ENCODE results near the gene SEMA5A. TPM values are rescaled to one million over a fixed set of nuclear protein-coding genes. Genes with fewer than 3 reads are reported as not detected.

Gene SEMA5A
- total RNA-seq, 4 donors from 2014 or later = 15.0 to 81.0 (median 52.9) TPM

GRCh38 chr5:9335269-9335668 lies 210.6 kb downstream of the SEMA5A start:
- Histone ChIP-seq H3K27me3 (no peaks in the 10 kb centered on the region), H3K27ac (no peak overlapping the region), H3K36me3 (no peaks in the 10 kb centered on the region), H3K9me3 (no peaks in the 10 kb centered on the region), H3K4me1 (no peaks in the 10 kb centered on the region), H3K4me3 (no peak overlapping the region)
- 89% methylated on average over 2 of the region's 2 CpGs; no CpG with 5 or more reads in 1 of the 2 donors for WGBS, 2 donors (ENCODE audit: low coverage in 1 of 2)
- DNase-seq = no peak
- TF ChIP-seq CTCF (IDR thresholded peaks at IDR 0.05) = no peak
- no peak for TF ChIP-seq EP300 (IDR thresholded peaks at IDR 0.05; ENCODE audit: low read depth)
- TF ChIP-seq POLR2A (IDR thresholded peaks at IDR 0.05) = no peak
- no peak for TF ChIP-seq POLR2AphosphoS5 (IDR thresholded peaks at IDR 0.05)
- intact Hi-C loops (cut with DNase I; ENCODE audit: low total_unique reads) (no loop called here), in situ Hi-C loops (cut with MboI; ENCODE audit: low pct_ligation_motif_present in 1 of 4, low pct_unique_long_range_greater_than_20kb in 1 of 4, low sequenced_read_pairs in 3 of 4) (no loop called here)

GRCh38 chr5:9332026-9332425 lies 213.8 kb downstream of the SEMA5A start:
- Histone ChIP-seq H3K4me3 (no peak overlapping the region), H3K36me3 (no peaks in the 10 kb centered on the region), H3K27ac (no peak overlapping the region), H3K4me1 (no peaks in the 10 kb centered on the region), H3K27me3 (no peaks in the 10 kb centered on the region), H3K9me3 (no peaks in the 10 kb centered on the region)
- in situ Hi-C loops (cut with MboI; ENCODE audit: low pct_ligation_motif_present in 1 of 4, low pct_unique_long_range_greater_than_20kb in 1 of 4, low sequenced_read_pairs in 3 of 4) = no loop called here
- intact Hi-C loops (cut with DNase I; ENCODE audit: low total_unique reads) = no loop called here
- DNase-seq = no peak
- WGBS, 2 donors (ENCODE audit: low coverage in 1 of 2) = 87% methylated on average over 4 of the region's 4 CpGs; no CpG with 5 or more reads in 1 of the 2 donors
- TF ChIP-seq POLR2A (IDR thresholded peaks at IDR 0.05) = no peak
- no peak for TF ChIP-seq EP300 (IDR thresholded peaks at IDR 0.05; ENCODE audit: low read depth)
- TF ChIP-seq POLR2AphosphoS5 (IDR thresholded peaks at IDR 0.05) = no peak

- DNase-seq = no peak
- Histone ChIP-seq H3K4me1 (no peaks in the 10 kb centered on the region), H3K9me3 (no peaks in the 10 kb centered on the region), H3K36me3 (no peaks in the 10 kb centered on the region), H3K4me3 (no peak overlapping the region), H3K27ac (no peak overlapping the region), H3K27me3 (no peaks in the 10 kb centered on the region)
- intact Hi-C loops (cut with DNase I; ENCODE audit: low total_unique reads) = no loop called here
- no peak for TF ChIP-seq POLR2AphosphoS5 (IDR thresholded peaks at IDR 0.05)
- no peak for TF ChIP-seq EP300 (IDR thresholded peaks at IDR 0.05; ENCODE audit: low read depth)
- TF ChIP-seq CTCF (IDR thresholded peaks at IDR 0.05) = no peak
- TF ChIP-seq POLR2A (IDR thresholded peaks at IDR 0.05) = no peak
- 79 to 91% methylated on average over 1 of the region's 1 CpG for WGBS, 2 donors (ENCODE audit: low coverage in 1 of 2)
- in situ Hi-C loops (cut with MboI; ENCODE audit: low pct_ligation_motif_present in 1 of 4, low pct_unique_long_range_greater_than_20kb in 1 of 4, low sequenced_read_pairs in 3 of 4) = no loop called here
These were observed 214.5 kb downstream of the SEMA5A start for GRCh38 chr5:9331372-9331771.

- intact Hi-C loops (cut with DNase I; ENCODE audit: low total_unique reads) (no loop called here), in situ Hi-C loops (cut with MboI; ENCODE audit: low pct_ligation_motif_present in 1 of 4, low pct_unique_long_range_greater_than_20kb in 1 of 4, low sequenced_read_pairs in 3 of 4) (no loop called here)
- H3K4me1 ChIP-seq = peaks cover 0 to 8% (median 3%) of the 10 kb centered on the region in 4 donors
- TF ChIP-seq POLR2AphosphoS5 (IDR thresholded peaks at IDR 0.05) (no peak), EP300 (IDR thresholded peaks at IDR 0.05; ENCODE audit: low read depth) (no peak), CTCF (IDR thresholded peaks at IDR 0.05) (no peak), POLR2A (IDR thresholded peaks at IDR 0.05) (no peak)
- H3K4me3 ChIP-seq = no peak overlapping the region
- H3K9me3 ChIP-seq = no peaks in the 10 kb centered on the region
- WGBS, 2 donors (ENCODE audit: low coverage in 1 of 2) = 50 to 57% methylated on average over 2 to 4 of the region's 4 CpGs
- DNase-seq = no peak
- H3K27ac ChIP-seq = no peak overlapping the region
- H3K36me3 ChIP-seq = no peaks in the 10 kb centered on the region
- H3K27me3 ChIP-seq = no peaks in the 10 kb centered on the region
These were observed 216.8 kb downstream of the SEMA5A start for GRCh38 chr5:9329125-9329524.

GRCh38 chr5:9325549-9325948 lies 220.3 kb downstream of the SEMA5A start:
- no peak for DNase-seq
- Histone ChIP-seq H3K27me3 (no peaks in the 10 kb centered on the region), H3K4me3 (no peak overlapping the region), H3K9me3 (no peaks in the 10 kb centered on the region), H3K4me1 (peaks cover 0 to 8% (median 3%) of the 10 kb centered on the region in 4 donors), H3K27ac (no peak overlapping the region), H3K36me3 (no peaks in the 10 kb centered on the region)
- in situ Hi-C loops (cut with MboI; ENCODE audit: low pct_ligation_motif_present in 1 of 4, low pct_unique_long_range_greater_than_20kb in 1 of 4, low sequenced_read_pairs in 3 of 4) = no loop called here
- intact Hi-C loops (cut with DNase I; ENCODE audit: low total_unique reads) = no loop called here
- TF ChIP-seq POLR2AphosphoS5 (IDR thresholded peaks at IDR 0.05) (no peak), POLR2A (IDR thresholded peaks at IDR 0.05) (no peak), CTCF (IDR thresholded peaks at IDR 0.05) (no peak), EP300 (IDR thresholded peaks at IDR 0.05; ENCODE audit: low read depth) (no peak)
- WGBS, 2 donors (ENCODE audit: low coverage in 1 of 2) = 52 to 60% methylated on average over 4 of the region's 4 CpGs
